ENCODE measurements around the gene PADI3. TPM values are rescaled to one million over a fixed set of nuclear protein-coding genes. Genes with fewer than 3 reads are reported as not detected.

The PADI3 gene
- total and polyA plus RNA-seq, 2 of the 4 experiments (the other 2 are of a cell fraction): not detected

- peak overlapping the region; percentile 74 for H4K91ac ChIP-seq (ENCODE audit: insufficient read depth, low read depth, low read length)
- no peak overlapping the region for H4K5ac ChIP-seq (ENCODE audit: low read depth, low read length)
- dilution Hi-C loops (cut with HindIII; ENCODE audit: low sequenced_read_pairs, unreplicated experiment) (no loop called here), in situ Hi-C loops (cut with MboI; ENCODE audit: low sequenced_read_pairs) (no loop called here), intact Hi-C loops (cut with micrococcal nuclease) (no loop called here)
- H2BK15ac ChIP-seq (ENCODE audit: low read depth, low read length): no peak overlapping the region
- ATAC-seq (ENCODE audit: low read depth) (no peak), DNase-seq (no peak)
- peaks cover 16% of the 10 kb centered on the region; the same call in 1 of the 2 replicates for H3K9me1 ChIP-seq (ENCODE audit: insufficient read depth, low read length)
- H4K20me1 ChIP-seq (ENCODE audit: insufficient read depth, low read length): no peaks in the 10 kb centered on the region
- POLR2A ChIA-PET (ENCODE audit: unreplicated experiment): no interaction called here
- H3K27me3 ChIP-seq (ENCODE audit: control insufficient read depth, insufficient read depth, low read length): peaks cover 1% of the 10 kb centered on the region
- 83% methylated on average over 3 of the region's 5 CpGs; no CpG with 5 or more reads in 1 of the 2 experiments for WGBS, 2 experiments (ENCODE audit: extremely low coverage in 2 of 2, insufficient read length in 1 of 2)
- no peak overlapping the region for H2AFZ ChIP-seq (replicated peaks; ENCODE audit: low read length, poor library complexity)
- peak overlapping the region; percentile 56; the same call in 1 of the 2 replicates for H2BK120ac ChIP-seq (ENCODE audit: low read depth, low read length)
- H3K9me3 ChIP-seq (ENCODE audit: control insufficient read depth, insufficient read depth, low read length): no peaks in the 10 kb centered on the region
- no peak for TF ChIP-seq RFX5 (IDR thresholded peaks at IDR 0.05; ENCODE audit: low read depth, low read length)
- TF ChIP-seq CTCF (conservative IDR thresholded peaks at IDR 0.05; ENCODE audit: low read depth, low read length): no peak
- TF ChIP-seq BHLHE40 (IDR thresholded peaks at IDR 0.05; ENCODE audit: low read depth, low read length): no peak
- no peak for TF ChIP-seq POLR2A (IDR thresholded peaks at IDR 0.05; ENCODE audit: low read depth, low read length)
- no peak for TF ChIP-seq MAFK (IDR thresholded peaks at IDR 0.05; ENCODE audit: low read depth, low read length)
- TF ChIP-seq, protein P1, sequence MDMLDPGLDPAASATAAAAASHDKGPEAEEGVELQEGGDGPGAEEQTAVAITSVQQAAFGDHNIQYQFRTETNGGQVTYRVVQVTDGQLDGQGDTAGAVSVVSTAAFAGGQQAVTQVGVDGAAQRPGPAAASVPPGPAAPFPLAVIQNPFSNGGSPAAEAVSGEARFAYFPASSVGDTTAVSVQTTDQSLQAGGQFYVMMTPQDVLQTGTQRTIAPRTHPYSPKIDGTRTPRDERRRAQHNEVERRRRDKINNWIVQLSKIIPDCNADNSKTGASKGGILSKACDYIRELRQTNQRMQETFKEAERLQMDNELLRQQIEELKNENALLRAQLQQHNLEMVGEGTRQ (IDR thresholded peaks at IDR 0.05; ENCODE audit: low read depth, low read length): no peak
- no peak for TF ChIP-seq CHD1 (IDR thresholded peaks at IDR 0.05; ENCODE audit: low read depth, low read length)
- TF ChIP-seq CEBPB (IDR thresholded peaks at IDR 0.05; ENCODE audit: low read depth, low read length): no peak
- TF ChIP-seq SMC3 (IDR thresholded peaks at IDR 0.05; ENCODE audit: low read depth, low read length): no peak
- TF ChIP-seq MXI1 (IDR thresholded peaks at IDR 0.05; ENCODE audit: borderline replicate concordance, low read depth, low read length): no peak
- TF ChIP-seq MAZ (IDR thresholded peaks at IDR 0.05; ENCODE audit: borderline replicate concordance, low read depth, low read length): no peak
- no peak for TF ChIP-seq RAD21 (IDR thresholded peaks at IDR 0.05; ENCODE audit: low read length)
- no peak for TF ChIP-seq NFE2L2 (IDR thresholded peaks at IDR 0.05; ENCODE audit: low read depth, low read length)
- TF ChIP-seq FOS (IDR thresholded peaks at IDR 0.05; ENCODE audit: low read depth, low read length): no peak
- TF ChIP-seq, protein P2, sequence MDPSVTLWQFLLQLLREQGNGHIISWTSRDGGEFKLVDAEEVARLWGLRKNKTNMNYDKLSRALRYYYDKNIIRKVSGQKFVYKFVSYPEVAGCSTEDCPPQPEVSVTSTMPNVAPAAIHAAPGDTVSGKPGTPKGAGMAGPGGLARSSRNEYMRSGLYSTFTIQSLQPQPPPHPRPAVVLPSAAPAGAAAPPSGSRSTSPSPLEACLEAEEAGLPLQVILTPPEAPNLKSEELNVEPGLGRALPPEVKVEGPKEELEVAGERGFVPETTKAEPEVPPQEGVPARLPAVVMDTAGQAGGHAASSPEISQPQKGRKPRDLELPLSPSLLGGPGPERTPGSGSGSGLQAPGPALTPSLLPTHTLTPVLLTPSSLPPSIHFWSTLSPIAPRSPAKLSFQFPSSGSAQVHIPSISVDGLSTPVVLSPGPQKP (IDR thresholded peaks at IDR 0.05; ENCODE audit: borderline replicate concordance, low read depth, low read length): no peak
- no peak for TF ChIP-seq RCOR1 (IDR thresholded peaks at IDR 0.05; ENCODE audit: insufficient replicate concordance, low read length)
- H4K8ac ChIP-seq (ENCODE audit: low read depth in 2 of 2, low read length in 2 of 2): no peak overlapping the region
- H3K18ac ChIP-seq (ENCODE audit: low read depth, low read length): peak overlapping the region; percentile 30; the same call in 1 of the 2 replicates
- H3K56ac ChIP-seq (ENCODE audit: extremely low read depth, insufficient read depth, low read length): no peak overlapping the region
- no peak overlapping the region for H3K4me3 ChIP-seq (ENCODE audit: insufficient read depth, low read depth, low read length)
- H2AK5ac ChIP-seq (ENCODE audit: low read depth, low read length): peak overlapping the region; percentile 80
- no peak overlapping the region for H3K4me2 ChIP-seq (ENCODE audit: low read depth, low read length)
- peak overlapping the region; percentile 60; the same call in 1 of the 2 replicates for H3K4ac ChIP-seq (ENCODE audit: low read depth, low read length)
- no peak overlapping the region for H3K27ac ChIP-seq (ENCODE audit: insufficient read depth, low read length)
- no peaks in the 10 kb centered on the region for H3K36me3 ChIP-seq (ENCODE audit: control insufficient read depth, insufficient read depth, low read length)
- peak overlapping the region; percentile 23 for H2AK9ac ChIP-seq (replicated peaks; ENCODE audit: low read depth, low read length, poor library complexity)
- no peak overlapping the region for H3K23ac ChIP-seq (ENCODE audit: low read depth, low read length)
- no peaks in the 10 kb centered on the region for H3K79me1 ChIP-seq (ENCODE audit: low read depth in 1 of 2, low read length in 2 of 2)
- H3K14ac ChIP-seq (replicated peaks; ENCODE audit: low read depth, low read length): 0 out of 2 replicates have a peak overlapping the region, but pooled peaks have one; percentile 65
- CTCF ChIA-PET: no interaction called here
- H2BK20ac ChIP-seq (ENCODE audit: low read depth, low read length): peak overlapping the region; percentile 73
- peaks cover 12% of the 10 kb centered on the region for H3K4me1 ChIP-seq (ENCODE audit: control insufficient read depth, insufficient read depth, low read length)
- no peak overlapping the region for H2BK5ac ChIP-seq (ENCODE audit: low read depth, low read length, poor library complexity, severe bottlenecking)
- no peak overlapping the region for H3K9ac ChIP-seq (ENCODE audit: low read depth, low read length)
- BruUV-seq (replicated peaks): no TSS peak
Measured at GRCh38 chr1:17209430-17209829, 39.5 kb upstream of the PADI3 start.
